ENCODE results near the gene OSMR.

Gene OSMR

DNA sequence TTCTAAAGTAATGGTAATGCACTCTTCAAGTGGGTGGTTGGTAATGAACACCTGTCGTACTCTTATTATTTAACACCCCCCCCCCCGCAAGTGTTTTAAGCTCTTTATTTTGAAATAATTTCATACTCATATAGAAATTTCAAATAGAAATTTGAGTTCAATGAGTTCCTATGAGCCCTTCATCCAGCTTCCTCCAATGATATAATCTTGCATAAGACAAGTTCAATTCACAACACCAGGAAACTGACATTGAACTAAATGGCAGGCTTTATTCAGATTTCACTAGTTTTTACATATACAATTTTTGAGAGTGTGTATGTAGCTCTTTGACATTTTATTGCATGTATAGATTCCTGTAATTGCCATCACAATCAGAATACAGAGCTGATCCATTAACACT is 30.9 kb upstream of the OSMR start:
- no peak for DNase-seq (ENCODE audit: low read depth in 1 of 2, low spot score in 1 of 2)
- in situ Hi-C loops (cut with HindIII; ENCODE audit: low pct_unique_long_range_greater_than_20kb, low sequenced_read_pairs), result no loop called here
- no peak for TF ChIP-seq JUND (IDR thresholded peaks at IDR 0.05; ENCODE audit: low read depth)

DNA sequence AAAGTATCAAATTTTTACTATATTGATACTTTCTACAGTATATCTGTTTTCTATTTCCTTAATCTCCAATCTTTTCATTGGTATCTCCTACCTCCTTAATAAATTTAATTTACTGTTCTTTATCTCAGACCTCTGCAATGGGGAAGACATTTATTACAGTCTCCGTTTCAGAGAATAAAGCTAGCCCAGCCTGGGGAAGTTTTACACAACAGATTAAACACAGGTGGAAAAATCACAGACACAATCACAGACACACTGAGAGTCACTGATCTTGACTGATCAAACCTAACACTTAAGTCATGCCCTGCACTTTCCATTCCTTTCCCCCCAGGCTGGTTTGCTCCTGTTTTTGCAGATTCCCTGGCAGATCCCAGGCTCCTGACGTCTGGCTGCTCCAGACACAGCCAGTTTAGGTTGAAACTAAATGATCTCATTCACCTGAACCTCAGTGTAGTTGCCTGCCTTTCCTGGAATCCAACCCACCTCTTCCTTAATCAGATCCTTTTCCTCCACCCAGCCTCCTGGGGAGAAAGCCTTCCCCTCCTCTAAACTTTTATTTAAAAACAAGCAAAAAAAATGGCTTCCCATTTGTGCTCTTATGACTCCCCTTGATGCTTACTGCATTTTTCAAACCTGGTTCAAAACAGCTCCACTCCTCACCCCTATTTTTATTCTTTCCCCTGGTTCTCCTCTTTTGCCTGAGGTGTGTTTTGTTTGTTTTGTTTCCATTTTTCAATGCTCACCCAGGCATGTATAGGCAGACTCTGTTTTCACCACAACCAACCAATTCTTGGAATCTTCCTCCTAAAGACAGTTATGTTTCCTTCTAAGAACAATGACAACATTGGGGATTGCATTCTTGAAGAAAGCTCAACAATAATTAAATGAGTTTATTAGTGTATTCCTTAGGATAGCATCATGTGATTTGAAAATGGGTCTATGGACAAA is 29.5 kb upstream of the OSMR start:
- in situ Hi-C loops (cut with HindIII; ENCODE audit: low pct_unique_long_range_greater_than_20kb, low sequenced_read_pairs), result no loop called here
- peak in 1 of 2 experiments; percentile 48 for DNase-seq (ENCODE audit: low read depth in 1 of 2, low spot score in 1 of 2)
- no peak for TF ChIP-seq JUND (IDR thresholded peaks at IDR 0.05; ENCODE audit: low read depth)

DNA sequence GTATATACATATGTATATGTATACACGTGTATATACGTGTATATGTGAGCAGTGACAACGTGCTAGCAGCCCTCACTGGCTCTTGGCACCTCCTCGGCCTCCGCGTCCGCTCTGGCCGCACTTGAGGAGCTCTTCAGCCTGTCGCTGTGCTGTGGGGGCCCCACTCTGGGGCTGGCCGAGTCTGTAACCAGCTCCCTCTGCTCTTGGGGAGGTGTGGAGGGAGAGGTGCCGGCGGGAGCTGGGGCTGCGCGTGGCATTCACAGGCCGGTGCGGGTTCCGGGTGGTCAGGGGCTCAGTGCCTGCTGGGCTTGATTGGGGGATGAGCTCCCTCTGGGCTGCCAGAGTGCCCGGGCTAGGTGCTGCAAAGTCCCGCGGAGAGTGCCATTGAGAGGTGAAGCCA is 24.1 kb upstream of the OSMR start:
- in situ Hi-C loops (cut with HindIII; ENCODE audit: low pct_unique_long_range_greater_than_20kb, low sequenced_read_pairs), result no loop called here
- DNase-seq (ENCODE audit: low read depth in 1 of 2, low spot score in 1 of 2), result no peak
- TF ChIP-seq JUND (IDR thresholded peaks at IDR 0.05; ENCODE audit: low read depth), result no peak

DNA sequence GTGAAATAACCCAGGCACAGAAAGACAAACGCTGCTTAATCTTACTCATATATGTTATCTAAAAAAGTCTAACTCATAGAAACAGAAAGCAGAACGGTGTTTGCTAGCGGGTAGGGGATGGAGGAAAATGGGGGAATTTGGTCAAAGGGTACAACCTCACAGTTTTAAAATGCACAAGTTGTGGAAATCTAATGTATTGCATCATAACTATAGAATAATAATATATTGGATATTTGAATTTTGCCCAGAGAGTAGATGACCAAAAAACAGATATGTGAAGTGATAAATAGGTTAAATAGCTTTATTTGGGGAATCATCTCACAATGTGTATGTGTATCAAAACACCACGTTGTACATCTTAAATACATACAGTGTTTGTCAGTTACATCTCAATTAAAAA is 22.3 kb upstream of the OSMR start:
- in situ Hi-C loops (cut with HindIII; ENCODE audit: low pct_unique_long_range_greater_than_20kb, low sequenced_read_pairs), result no loop called here
- no peak for TF ChIP-seq JUND (IDR thresholded peaks at IDR 0.05; ENCODE audit: low read depth)
- no peak for DNase-seq (ENCODE audit: low read depth in 1 of 2, low spot score in 1 of 2)

- no peak for DNase-seq (ENCODE audit: low read depth in 1 of 2, low spot score in 1 of 2)
- no peak for TF ChIP-seq JUND (IDR thresholded peaks at IDR 0.05; ENCODE audit: low read depth)
- in situ Hi-C loops (cut with HindIII; ENCODE audit: low pct_unique_long_range_greater_than_20kb, low sequenced_read_pairs), result no loop called here
Measured at GRCh38 chr5:38824821-38825220, 21.0 kb upstream of the OSMR start.

- DNase-seq (ENCODE audit: low read depth in 1 of 2, low spot score in 1 of 2), result no peak
- in situ Hi-C loops (cut with HindIII; ENCODE audit: low pct_unique_long_range_greater_than_20kb, low sequenced_read_pairs), result no loop called here
- no peak for TF ChIP-seq JUND (IDR thresholded peaks at IDR 0.05; ENCODE audit: low read depth)
Measured at GRCh38 chr5:38825494-38825893, 20.3 kb upstream of the OSMR start.

- no peak for TF ChIP-seq JUND (IDR thresholded peaks at IDR 0.05; ENCODE audit: low read depth)
- DNase-seq (ENCODE audit: low read depth in 1 of 2, low spot score in 1 of 2), result no peak
Measured at GRCh38 chr5:38827525-38827924, 18.3 kb upstream of the OSMR start.

DNA sequence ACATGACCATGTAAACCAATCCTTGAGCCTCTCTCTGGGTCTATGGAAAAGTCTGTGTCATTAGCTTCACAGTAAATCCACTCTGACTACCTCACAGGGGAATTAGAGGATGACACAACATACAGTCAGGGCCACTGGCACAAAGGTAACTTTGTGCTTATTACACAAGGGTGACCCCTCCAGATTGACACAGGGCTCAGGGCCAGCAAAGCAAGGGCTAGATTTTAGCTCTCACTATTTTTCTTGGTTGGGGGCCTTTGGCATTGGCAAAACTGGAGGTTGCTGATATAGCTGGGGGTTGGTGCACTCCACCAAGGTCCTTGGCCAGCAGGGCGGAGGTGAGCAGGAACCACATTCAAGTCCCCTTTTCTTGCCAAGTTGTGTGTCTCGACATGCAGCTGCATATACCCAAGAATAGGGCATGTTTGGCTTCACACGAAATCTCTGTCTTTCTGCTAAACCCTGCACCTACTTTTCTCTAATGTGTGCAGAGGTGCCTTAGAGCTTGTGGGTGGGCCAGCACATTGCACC is 15.2 kb upstream of the OSMR start:
- peak in 1 of 2 experiments; percentile 72 for DNase-seq (ENCODE audit: low read depth in 1 of 2, low spot score in 1 of 2)
- in situ Hi-C loops (cut with HindIII; ENCODE audit: low pct_unique_long_range_greater_than_20kb, low sequenced_read_pairs), result no loop called here

More at GRCh38 chr5:38827525-38827924, 18.3 kb upstream of the OSMR start:
- in situ Hi-C loops (cut with HindIII; ENCODE audit: low pct_unique_long_range_greater_than_20kb, low sequenced_read_pairs), result no loop called here

DNA sequence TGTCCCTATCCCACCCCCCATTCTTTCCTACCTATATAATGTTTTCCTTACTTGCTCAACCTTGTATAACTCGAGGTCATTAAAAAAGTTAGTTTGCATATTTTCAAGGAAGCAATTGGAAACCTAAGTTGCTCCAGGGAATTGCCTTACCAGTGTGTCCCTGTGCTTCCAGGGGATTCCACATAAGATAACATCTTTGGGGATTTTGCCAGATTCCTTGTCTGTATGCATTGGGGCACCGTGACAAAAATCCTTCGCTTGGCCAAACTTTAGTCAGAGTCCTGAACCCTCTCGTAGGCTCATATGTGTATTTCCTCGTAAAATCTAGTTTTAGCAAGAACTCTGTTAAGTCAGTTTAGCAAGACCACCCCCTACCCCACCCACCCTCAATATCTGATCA is 14.7 kb upstream of the OSMR start:
- peak in 1 of 2 experiments; percentile 95 for DNase-seq (ENCODE audit: low read depth in 1 of 2, low spot score in 1 of 2)
- in situ Hi-C loops (cut with HindIII; ENCODE audit: low pct_unique_long_range_greater_than_20kb, low sequenced_read_pairs), result no loop called here
- no peak for TF ChIP-seq JUND (IDR thresholded peaks at IDR 0.05; ENCODE audit: low read depth)

More for the DNA sequence above, 15.2 kb upstream of the OSMR start:
- no peak for TF ChIP-seq JUND (IDR thresholded peaks at IDR 0.05; ENCODE audit: low read depth)

GRCh38 chr5:38831909-38832308 is 13.9 kb upstream of the OSMR start:
- peak in 1 of 2 experiments; percentile 89 for DNase-seq (ENCODE audit: low read depth in 1 of 2, low spot score in 1 of 2)
- TF ChIP-seq JUND (IDR thresholded peaks at IDR 0.05; ENCODE audit: low read depth), result no peak
- in situ Hi-C loops (cut with HindIII; ENCODE audit: low pct_unique_long_range_greater_than_20kb, low sequenced_read_pairs), result no loop called here

GRCh38 chr5:38832810-38833209 is 13.0 kb upstream of the OSMR start:
- in situ Hi-C loops (cut with HindIII; ENCODE audit: low pct_unique_long_range_greater_than_20kb, low sequenced_read_pairs), result no loop called here
- no peak for TF ChIP-seq JUND (IDR thresholded peaks at IDR 0.05; ENCODE audit: low read depth)
- DNase-seq (ENCODE audit: low read depth in 1 of 2, low spot score in 1 of 2), result no peak

DNA sequence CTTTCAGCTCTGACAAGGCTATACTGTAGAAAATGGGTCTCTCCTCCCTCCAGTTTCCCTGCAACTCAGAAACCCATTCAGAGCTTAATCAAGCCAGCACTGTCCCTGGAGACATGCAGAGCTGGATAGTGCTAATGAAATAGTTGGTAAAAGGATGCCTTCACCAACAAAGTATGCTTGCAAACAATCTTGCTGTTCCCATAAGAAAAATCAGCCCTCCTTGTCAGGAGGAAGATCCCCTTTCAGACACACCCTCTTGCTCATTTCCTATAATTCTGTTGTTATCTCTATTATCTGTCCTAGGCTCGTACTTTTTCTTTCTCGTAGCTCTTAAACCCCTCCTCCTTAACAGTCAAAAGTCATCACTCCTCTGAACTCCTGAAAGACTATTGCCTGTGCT is 9.9 kb upstream of the OSMR start:
- no peak for DNase-seq (ENCODE audit: low read depth in 1 of 2, low spot score in 1 of 2)
- no peak for TF ChIP-seq JUND (IDR thresholded peaks at IDR 0.05; ENCODE audit: low read depth)
- in situ Hi-C loops (cut with HindIII; ENCODE audit: low pct_unique_long_range_greater_than_20kb, low sequenced_read_pairs), result no loop called here

GRCh38 chr5:38837416-38837815 is 8.4 kb upstream of the OSMR start:
- TF ChIP-seq JUND (IDR thresholded peaks at IDR 0.05; ENCODE audit: low read depth), result no peak
- in situ Hi-C loops (cut with HindIII; ENCODE audit: low pct_unique_long_range_greater_than_20kb, low sequenced_read_pairs), result no loop called here
- no peak for DNase-seq (ENCODE audit: low read depth in 1 of 2, low spot score in 1 of 2)

All from T47D (cell line).